HL-60 (cell line): Measurements from ENCODE around the gene ATP1A1.

Experiments used
- DNase-seq, 2 experiments: peaks; one replicate each; pipeline ENCODE4 v3.0.0-alpha.2; 2010 to 2020; ENCODE audit warnings: low read depth in 1 of 2, low spot score in 1 of 2
- H3K27ac ChIP-seq: fragments of 250-450 bp; sonication (Bioruptor Pico); replicated peaks from 2 replicates; pipeline ENCODE4 v1.5.1; 2020; ENCODE audit warnings: mild to moderate bottlenecking, moderate library complexity
- H3K27me3 ChIP-seq: fragments of 250-450 bp; sonication (Bioruptor Pico); 2 replicates; pipeline ENCODE4 v1.5.1; 2021; ENCODE audit warnings: mild to moderate bottlenecking, moderate library complexity; ENCODE audit not compliant: insufficient read depth, poor library complexity, severe bottlenecking
- H3K4me3 ChIP-seq: replicated peaks from 2 replicates; pipeline ENCODE4 v1.5.1; 2011; ENCODE audit warnings: mild to moderate bottlenecking, control low read depth, low read length; ENCODE audit not compliant: insufficient read depth
- GABPA ChIP-seq: IDR thresholded peaks from 2 replicates; pipeline ENCODE4 v1.6.1; 2012; ENCODE audit warnings: low read depth
- POLR2AphosphoS5 ChIP-seq: IDR thresholded peaks from 2 replicates; pipeline ENCODE4 v1.6.1; 2012; ENCODE audit warnings: low read depth
- REST ChIP-seq: IDR thresholded peaks from 2 replicates; pipeline ENCODE4 v1.6.1; 2012; ENCODE audit warnings: low read depth; ENCODE audit not compliant: insufficient replicate concordance
- SPI1 ChIP-seq: IDR thresholded peaks from 2 replicates; pipeline ENCODE4 v1.6.1; 2012; ENCODE audit warnings: low read depth, mild to moderate bottlenecking, borderline replicate concordance
- TF ChIP-seq, protein P1 (sequence below): IDR thresholded peaks from one replicate; pipeline ENCODE4 v1.5.1; 2011; ENCODE audit warnings: low read length, control low read depth, inconsistent platforms; ENCODE audit not compliant: insufficient read depth

The ATP1A1 gene

DNA sequence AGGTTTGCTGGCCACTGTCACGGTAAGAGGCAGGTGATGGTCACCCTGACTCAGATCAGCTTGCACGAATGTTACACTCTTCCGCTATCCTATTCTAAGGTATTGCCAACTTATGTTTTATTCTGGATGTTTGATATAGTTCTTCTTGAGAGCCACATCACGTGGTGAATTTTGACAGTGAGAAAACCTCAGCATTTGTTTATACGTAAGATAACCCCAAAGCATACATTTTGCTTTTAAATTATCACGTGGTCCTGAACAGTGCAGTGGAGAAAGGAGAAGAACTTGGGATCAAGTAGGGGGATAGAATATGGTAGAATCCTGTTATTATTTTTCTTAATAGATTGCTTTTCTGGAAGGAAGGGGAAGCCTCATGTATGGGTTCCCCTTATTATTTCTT is 16.6 kb downstream of the ATP1A1 start:
- Histone ChIP-seq H3K4me3 (no peak overlapping the region), H3K27me3 (no peaks in the 10 kb centered on the region), H3K27ac (no peak overlapping the region)
- TF ChIP-seq SPI1: no peak
- no peak for TF ChIP-seq POLR2AphosphoS5
- TF ChIP-seq, protein P1, sequence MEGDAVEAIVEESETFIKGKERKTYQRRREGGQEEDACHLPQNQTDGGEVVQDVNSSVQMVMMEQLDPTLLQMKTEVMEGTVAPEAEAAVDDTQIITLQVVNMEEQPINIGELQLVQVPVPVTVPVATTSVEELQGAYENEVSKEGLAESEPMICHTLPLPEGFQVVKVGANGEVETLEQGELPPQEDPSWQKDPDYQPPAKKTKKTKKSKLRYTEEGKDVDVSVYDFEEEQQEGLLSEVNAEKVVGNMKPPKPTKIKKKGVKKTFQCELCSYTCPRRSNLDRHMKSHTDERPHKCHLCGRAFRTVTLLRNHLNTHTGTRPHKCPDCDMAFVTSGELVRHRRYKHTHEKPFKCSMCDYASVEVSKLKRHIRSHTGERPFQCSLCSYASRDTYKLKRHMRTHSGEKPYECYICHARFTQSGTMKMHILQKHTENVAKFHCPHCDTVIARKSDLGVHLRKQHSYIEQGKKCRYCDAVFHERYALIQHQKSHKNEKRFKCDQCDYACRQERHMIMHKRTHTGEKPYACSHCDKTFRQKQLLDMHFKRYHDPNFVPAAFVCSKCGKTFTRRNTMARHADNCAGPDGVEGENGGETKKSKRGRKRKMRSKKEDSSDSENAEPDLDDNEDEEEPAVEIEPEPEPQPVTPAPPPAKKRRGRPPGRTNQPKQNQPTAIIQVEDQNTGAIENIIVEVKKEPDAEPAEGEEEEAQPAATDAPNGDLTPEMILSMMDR: no peak
- no peak for TF ChIP-seq REST
- no peak for TF ChIP-seq GABPA
- no peak for DNase-seq

DNA sequence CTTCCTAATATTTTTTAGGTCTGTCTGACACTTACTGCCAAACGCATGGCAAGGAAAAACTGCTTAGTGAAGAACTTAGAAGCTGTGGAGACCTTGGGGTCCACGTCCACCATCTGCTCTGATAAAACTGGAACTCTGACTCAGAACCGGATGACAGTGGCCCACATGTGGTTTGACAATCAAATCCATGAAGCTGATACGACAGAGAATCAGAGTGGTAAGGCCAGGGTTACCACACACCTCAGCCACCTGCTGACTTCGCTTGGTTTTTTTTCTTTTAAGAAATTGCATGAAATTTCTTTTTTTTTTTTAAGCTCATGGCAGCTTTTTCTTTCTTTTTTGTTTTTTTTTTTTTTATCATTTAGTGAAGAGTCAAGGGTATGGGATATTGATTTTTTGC is 17.2 kb downstream of the ATP1A1 start:
- no peak for DNase-seq
- TF ChIP-seq, protein P1: no peak
- TF ChIP-seq POLR2AphosphoS5: no peak
- no peak for TF ChIP-seq GABPA
- no peak for TF ChIP-seq SPI1
- no peak for TF ChIP-seq REST
- H3K27me3 ChIP-seq: no peaks in the 10 kb centered on the region
- no peak overlapping the region for H3K27ac ChIP-seq
- no peak overlapping the region for H3K4me3 ChIP-seq

DNA sequence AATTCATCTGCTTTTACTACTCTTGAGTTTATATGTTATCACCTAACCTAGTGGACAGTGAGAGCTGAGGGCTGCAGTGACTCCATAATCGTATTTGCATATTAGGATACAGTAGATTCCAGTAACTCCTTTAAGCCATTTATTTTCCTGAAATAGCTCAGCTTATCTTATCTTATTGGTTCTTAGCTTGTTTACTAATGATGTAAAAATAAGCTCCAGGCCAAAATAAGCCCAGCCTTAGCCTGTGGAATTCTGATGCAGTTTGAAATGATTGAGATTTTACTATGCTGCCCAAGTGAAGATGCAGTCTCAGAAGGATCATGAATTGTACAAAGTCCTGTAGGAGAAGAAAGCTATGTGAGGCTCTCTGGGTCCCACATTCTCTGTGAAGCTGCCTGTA is 18.1 kb downstream of the ATP1A1 start:
- H3K27ac ChIP-seq: no peak overlapping the region
- no peak for DNase-seq
- no peaks in the 10 kb centered on the region for H3K27me3 ChIP-seq
- no peak overlapping the region for H3K4me3 ChIP-seq
- TF ChIP-seq, protein P1: no peak

- Histone ChIP-seq H3K27ac (no peak overlapping the region), H3K4me3 (no peak overlapping the region), H3K27me3 (no peaks in the 10 kb centered on the region)
- no peak for DNase-seq
- no peak for TF ChIP-seq POLR2AphosphoS5
- no peak for TF ChIP-seq REST
- TF ChIP-seq, protein P1: no peak
- no peak for TF ChIP-seq GABPA
- no peak for TF ChIP-seq SPI1
These were observed 19.8 kb downstream of the ATP1A1 start for GRCh38 chr1:116392717-116393404.
